DOHH2 (cell line): ENCODE measurements around the gene PRKCH.
A peak's percentile ranks its signal among the peaks of the same experiment; 100 is the strongest.

Experiments used
- H3F3A ChIP-seq: fragments of 200-600 bp; sonication (generic), shearing (Covaris generic); 2 replicates; pipeline ENCODE4 v1.6.0; 2016; ENCODE audit warnings: antibody characterized with exemption, mild to moderate bottlenecking; ENCODE audit not compliant: control insufficient read depth, insufficient read depth
- H3K27ac ChIP-seq: fragments of 200-600 bp; sonication (generic); 2 replicates; pipeline ENCODE4 v1.5.1; 2014; ENCODE audit warnings: low read depth, mild to moderate bottlenecking, low read length, moderate library complexity
- H3K27me3 ChIP-seq: fragments of 200-600 bp; sonication (generic); 2 replicates; pipeline ENCODE4 v1.6.1; 2014; ENCODE audit warnings: mild to moderate bottlenecking, low read length, mixed read lengths; ENCODE audit not compliant: control insufficient read depth
- H3K36me3 ChIP-seq: fragments of 200-600 bp; sonication (generic); 2 replicates; pipeline ENCODE4 v1.6.1; 2014; ENCODE audit warnings: mild to moderate bottlenecking, low read length, moderate library complexity, mixed read lengths; ENCODE audit not compliant: control insufficient read depth
- H3K4me1 ChIP-seq: fragments of 200-600 bp; sonication (generic); 2 replicates; pipeline ENCODE4 v1.6.1; 2014; ENCODE audit warnings: mild to moderate bottlenecking, low read length, mixed read lengths; ENCODE audit not compliant: control insufficient read depth
- H3K4me2 ChIP-seq: fragments of 200-600 bp; sonication (generic); 2 replicates; pipeline ENCODE4 v1.6.0; 2014; ENCODE audit warnings: mild to moderate bottlenecking, low read length, moderate library complexity
- H3K4me3 ChIP-seq: fragments of 200-600 bp; sonication (generic); 2 replicates; pipeline ENCODE4 v1.5.1; 2014; ENCODE audit warnings: mild to moderate bottlenecking, low read length, mixed read lengths
- H3K79me2 ChIP-seq: fragments of 200-600 bp; sonication (generic); 2 replicates; pipeline ENCODE4 v1.6.1; 2014; ENCODE audit warnings: mild to moderate bottlenecking, low read length, mixed read lengths; ENCODE audit not compliant: control insufficient read depth
- H3K9me2 ChIP-seq: fragments of 200-600 bp; sonication (generic); replicated peaks from 2 replicates; pipeline ENCODE4 v1.6.1; 2014; ENCODE audit warnings: mild to moderate bottlenecking, low read length, mixed read lengths; ENCODE audit not compliant: control insufficient read depth
- H3K9me3 ChIP-seq: fragments of 200-600 bp; sonication (generic); 2 replicates; pipeline ENCODE4 v1.6.1; 2014; ENCODE audit warnings: antibody characterized with exemption, low read length, mixed read lengths; ENCODE audit not compliant: control insufficient read depth, insufficient read depth
- H4K20me1 ChIP-seq: fragments of 200-600 bp; sonication (generic); 2 replicates; pipeline ENCODE4 v1.6.0; 2014; ENCODE audit warnings: low read depth, mild to moderate bottlenecking, antibody characterized with exemption, low read length, moderate library complexity; ENCODE audit not compliant: control insufficient read depth, insufficient read depth
- EZH2phosphoT487 ChIP-seq: fragments of 200-600 bp; sonication (generic); IDR thresholded peaks from 2 replicates; pipeline ENCODE4 v1.6.1; 2017; ENCODE audit warnings: borderline replicate concordance, mild to moderate bottlenecking, antibody characterized with exemption, low read length, moderate library complexity, mixed read lengths
- TF ChIP-seq, protein P1 (sequence below): fragments of 200-600 bp; sonication (generic); IDR thresholded peaks from one replicate; pipeline ENCODE4 v1.5.1; 2014; ENCODE audit warnings: antibody characterized with exemption, mild to moderate bottlenecking, low read depth, low read length; ENCODE audit not compliant: poor library complexity, severe bottlenecking

The PRKCH gene

GRCh38 chr14:61498811-61499210, 177.4 kb downstream of the PRKCH start:
- Histone ChIP-seq H4K20me1 (no peaks in the 10 kb centered on the region), H3K4me1 (peaks cover 69% of the 10 kb centered on the region), H3K9me2 (no peaks in the 10 kb centered on the region)

DNA sequence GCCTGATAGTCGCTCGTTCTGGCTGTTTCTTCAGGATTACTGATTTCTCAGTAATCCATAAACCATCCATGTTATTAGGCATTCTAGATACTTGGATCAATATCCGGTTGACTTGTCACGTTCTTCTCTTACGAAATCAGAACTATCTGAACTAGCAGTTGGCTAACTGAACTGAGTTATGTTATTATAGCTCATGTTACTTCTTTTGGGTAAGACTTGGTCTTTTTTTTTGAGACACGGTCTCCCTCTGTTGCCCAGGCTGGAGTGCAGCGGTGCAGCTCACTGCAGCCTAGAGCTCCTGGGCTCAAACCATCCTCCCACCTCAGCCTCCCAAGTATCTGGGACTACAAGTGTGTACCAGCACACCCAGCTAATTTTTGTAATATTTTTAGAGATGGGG, 178.6 kb downstream of the PRKCH start:
- peak overlapping the region; percentile 99 for H3K27ac ChIP-seq
- no peaks in the 10 kb centered on the region for H3K9me2 ChIP-seq
- peaks cover 77% of the 10 kb centered on the region for H3K4me1 ChIP-seq
- peak overlapping the region; percentile 89 for H3K4me2 ChIP-seq
- no peaks in the 10 kb centered on the region for H3K9me3 ChIP-seq
- H3K36me3 ChIP-seq: no peaks in the 10 kb centered on the region; the same call in 1 of the 2 replicates
- H3K79me2 ChIP-seq: no peaks in the 10 kb centered on the region
- no peaks in the 10 kb centered on the region for H4K20me1 ChIP-seq
- TF ChIP-seq, protein P1, sequence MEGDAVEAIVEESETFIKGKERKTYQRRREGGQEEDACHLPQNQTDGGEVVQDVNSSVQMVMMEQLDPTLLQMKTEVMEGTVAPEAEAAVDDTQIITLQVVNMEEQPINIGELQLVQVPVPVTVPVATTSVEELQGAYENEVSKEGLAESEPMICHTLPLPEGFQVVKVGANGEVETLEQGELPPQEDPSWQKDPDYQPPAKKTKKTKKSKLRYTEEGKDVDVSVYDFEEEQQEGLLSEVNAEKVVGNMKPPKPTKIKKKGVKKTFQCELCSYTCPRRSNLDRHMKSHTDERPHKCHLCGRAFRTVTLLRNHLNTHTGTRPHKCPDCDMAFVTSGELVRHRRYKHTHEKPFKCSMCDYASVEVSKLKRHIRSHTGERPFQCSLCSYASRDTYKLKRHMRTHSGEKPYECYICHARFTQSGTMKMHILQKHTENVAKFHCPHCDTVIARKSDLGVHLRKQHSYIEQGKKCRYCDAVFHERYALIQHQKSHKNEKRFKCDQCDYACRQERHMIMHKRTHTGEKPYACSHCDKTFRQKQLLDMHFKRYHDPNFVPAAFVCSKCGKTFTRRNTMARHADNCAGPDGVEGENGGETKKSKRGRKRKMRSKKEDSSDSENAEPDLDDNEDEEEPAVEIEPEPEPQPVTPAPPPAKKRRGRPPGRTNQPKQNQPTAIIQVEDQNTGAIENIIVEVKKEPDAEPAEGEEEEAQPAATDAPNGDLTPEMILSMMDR: peak; percentile 52
- no peak for TF ChIP-seq EZH2phosphoT487
- peak overlapping the region; percentile 69 for H3K4me3 ChIP-seq
- peaks cover 42% of the 10 kb centered on the region for H3F3A ChIP-seq
- H3K27me3 ChIP-seq: no peaks in the 10 kb centered on the region

More at GRCh38 chr14:61498811-61499210, 177.4 kb downstream of the PRKCH start:
- H3K4me3 ChIP-seq: no peak overlapping the region
- H3K36me3 ChIP-seq: no peaks in the 10 kb centered on the region; the same call in 1 of the 2 replicates
- no peaks in the 10 kb centered on the region for H3K27me3 ChIP-seq
- TF ChIP-seq, protein P1: no peak
- no peak for TF ChIP-seq EZH2phosphoT487
- 0 out of 2 replicates have a peak overlapping the region, but pooled peaks have one; percentile 99 for H3K27ac ChIP-seq
- no peaks in the 10 kb centered on the region for H3K9me3 ChIP-seq
- no peaks in the 10 kb centered on the region for H3K79me2 ChIP-seq
- peaks cover 30% of the 10 kb centered on the region for H3F3A ChIP-seq
- H3K4me2 ChIP-seq: 0 out of 2 replicates have a peak overlapping the region, but pooled peaks have one; percentile 1

DNA sequence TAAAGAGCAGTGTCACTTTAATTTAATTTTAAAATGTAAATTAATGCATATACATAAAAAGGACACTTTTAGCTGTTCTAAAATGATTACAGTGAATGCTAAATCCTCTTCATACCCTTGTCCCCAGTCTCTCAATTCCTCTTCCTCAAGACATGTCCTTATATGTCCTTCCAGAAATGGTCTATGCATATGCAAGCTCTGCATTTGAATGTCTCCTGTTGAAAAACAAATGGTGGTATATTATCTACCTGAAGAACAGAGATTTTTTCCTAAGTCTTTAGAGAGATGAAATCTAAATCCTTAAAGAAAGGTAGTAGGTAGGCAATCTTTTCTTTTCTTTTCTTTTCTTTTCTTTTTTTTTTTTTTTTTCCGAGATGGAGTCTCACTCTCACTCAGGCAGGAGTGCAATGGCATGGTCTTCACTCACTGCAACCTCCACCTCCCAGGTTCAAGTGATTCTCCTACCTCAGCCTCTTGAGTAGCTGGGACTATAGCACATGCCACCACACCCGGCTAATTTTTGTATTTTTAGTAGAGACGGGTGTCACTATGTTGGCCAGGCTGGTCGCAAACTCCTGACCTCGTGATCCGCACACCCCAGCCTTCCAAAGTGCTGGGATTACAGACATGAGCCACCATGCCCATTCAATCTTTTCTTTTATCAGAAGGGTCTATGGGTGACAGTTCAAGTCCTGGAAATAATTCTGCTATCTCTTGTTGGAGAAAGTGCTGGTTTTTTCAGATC, 180.5 kb downstream of the PRKCH start:
- Histone ChIP-seq H4K20me1 (no peaks in the 10 kb centered on the region), H3K9me2 (no peaks in the 10 kb centered on the region), H3K79me2 (no peaks in the 10 kb centered on the region), H3K27ac (peak overlapping the region; percentile 99), H3K4me3 (peak overlapping the region; percentile 69), H3K4me2 (peak overlapping the region; percentile 89), H3K36me3 (no peaks in the 10 kb centered on the region; the same call in 1 of the 2 replicates), H3K4me1 (peaks cover 87% of the 10 kb centered on the region), H3K27me3 (no peaks in the 10 kb centered on the region), H3F3A (peaks cover 43% of the 10 kb centered on the region), H3K9me3 (no peaks in the 10 kb centered on the region)
- TF ChIP-seq, protein P1: no peak
- TF ChIP-seq EZH2phosphoT487: no peak
